Hepatocyte (in vitro differentiated cells): ENCODE measurements around the gene NEMF.

ENCODE experiments used
- CTCF ChIP-seq: fragments of 200-600 bp; sonication (generic); IDR thresholded peaks from 2 replicates; pipeline ENCODE4 v1.5.1; 2016; ENCODE audit warnings: antibody characterized with exemption, mild to moderate bottlenecking; ENCODE audit not compliant: poor library complexity
- EZH2 ChIP-seq: fragments of 200-600 bp; sonication (generic); IDR thresholded peaks from 2 replicates; pipeline ENCODE4 v1.6.1; 2016; ENCODE audit warnings: antibody characterized with exemption, mild to moderate bottlenecking, borderline replicate concordance
- EZH2phosphoT487 ChIP-seq: fragments of 200-600 bp; sonication (generic); IDR thresholded peaks from one replicate; pipeline ENCODE4 v1.6.1; 2018; ENCODE audit warnings: antibody characterized with exemption, mild to moderate bottlenecking, low read depth, moderate library complexity; ENCODE audit not compliant: unreplicated experiment, severe bottlenecking

DNA sequence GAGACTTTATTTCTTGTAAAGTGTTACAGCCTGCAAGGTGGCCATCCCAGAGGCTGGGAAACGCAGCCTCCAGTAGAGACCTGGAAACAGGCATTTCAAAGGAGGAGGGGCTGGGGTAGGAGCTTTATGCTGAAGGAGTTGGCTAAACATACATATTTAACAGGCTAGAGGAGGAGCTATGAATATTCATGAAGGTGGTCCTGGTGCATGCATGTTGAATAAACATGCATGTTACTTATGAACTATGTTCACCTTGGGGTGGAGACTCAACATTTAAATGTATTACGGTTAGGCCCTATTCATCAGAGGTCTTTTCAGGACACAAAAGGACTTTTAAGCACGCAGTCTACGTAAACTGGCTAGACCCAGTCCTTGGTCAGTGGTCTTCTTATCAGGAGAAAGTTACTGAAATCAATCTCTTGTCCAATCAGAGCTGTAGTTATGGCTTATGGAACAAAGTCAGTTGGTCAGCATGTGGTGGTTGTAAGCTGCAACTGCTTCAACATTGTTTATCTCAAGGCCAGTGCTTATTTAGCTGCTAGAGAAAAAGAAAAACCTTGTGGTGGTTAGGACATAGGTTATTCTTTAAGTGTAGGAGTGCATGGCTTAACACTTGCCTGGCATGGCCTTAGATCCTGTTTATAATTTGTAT is 28.9 kb upstream of the NEMF start:
- no peak for TF ChIP-seq EZH2phosphoT487
- TF ChIP-seq EZH2 = no peak
- TF ChIP-seq CTCF = no peak
